Measurements from ENCODE around the gene ZC3H7A. TPM values are rescaled to one million over a fixed set of nuclear protein-coding genes. Genes with fewer than 3 reads are reported as not detected.
"Not testable (repeated sequence)": the region's sequence is repeated elsewhere in the genome, so short reads cannot be mapped to it uniquely, and the experiment has no call there.

The ZC3H7A gene
- total RNA-seq, 4 donors from 2014 or later: 32.7 to 65.8 (median 41.9) TPM

DNA sequence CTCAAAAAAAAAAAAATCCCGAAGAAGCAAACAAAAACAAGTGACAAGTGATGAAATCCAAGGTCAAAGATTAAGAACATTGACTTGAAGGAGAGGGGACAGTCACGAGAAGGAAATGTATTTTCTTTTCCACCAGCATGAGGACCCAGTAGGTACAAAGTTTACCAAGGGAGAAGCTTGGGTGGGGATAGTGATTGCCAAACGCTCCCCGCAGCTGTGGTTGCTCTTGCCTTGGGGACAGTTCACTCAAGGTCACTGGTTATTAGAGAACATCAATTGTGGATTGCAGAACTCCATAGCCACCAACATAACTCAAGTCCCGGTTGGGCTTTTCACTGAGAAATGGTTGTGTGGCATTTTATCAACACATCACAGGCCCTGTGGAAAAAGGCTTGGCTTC lies 27.3 kb upstream of the ZC3H7A start:
- no peak overlapping the region for H3K4me3 ChIP-seq
- peak overlapping the region; percentile 59 for H3K27ac ChIP-seq
- no peaks in the 10 kb centered on the region for H3K27me3 ChIP-seq
- peaks cover 9% of the 10 kb centered on the region for H3K4me1 ChIP-seq
- H3K9me3 ChIP-seq: no peaks in the 10 kb centered on the region
- no peak for TF ChIP-seq EP300 (IDR thresholded peaks at IDR 0.05)
- peak in 2 of 3 donors; percentile 74 to 86 for TF ChIP-seq POLR2AphosphoS5 (IDR thresholded peaks at IDR 0.05)
- peak in 1 of 2 donors; percentile 73 for DNase-seq (ENCODE audit: low spot score in 2 of 2)
- H3K36me3 ChIP-seq: no peaks in the 10 kb centered on the region
- 32% methylated on average over 5 of the region's 5 CpGs for WGBS

GRCh38 chr16:11823645-11824044 lies 26.6 kb upstream of the ZC3H7A start:
- DNase-seq (ENCODE audit: low spot score in 2 of 2); H3K4me1 ChIP-seq; H3K27me3 ChIP-seq; H3K36me3 ChIP-seq; H3K4me3 ChIP-seq; H3K9me3 ChIP-seq: not testable (repeated sequence)
- peak overlapping the region; percentile 59 for H3K27ac ChIP-seq
- WGBS: 93% methylated on average over 5 of the region's 5 CpGs

DNA sequence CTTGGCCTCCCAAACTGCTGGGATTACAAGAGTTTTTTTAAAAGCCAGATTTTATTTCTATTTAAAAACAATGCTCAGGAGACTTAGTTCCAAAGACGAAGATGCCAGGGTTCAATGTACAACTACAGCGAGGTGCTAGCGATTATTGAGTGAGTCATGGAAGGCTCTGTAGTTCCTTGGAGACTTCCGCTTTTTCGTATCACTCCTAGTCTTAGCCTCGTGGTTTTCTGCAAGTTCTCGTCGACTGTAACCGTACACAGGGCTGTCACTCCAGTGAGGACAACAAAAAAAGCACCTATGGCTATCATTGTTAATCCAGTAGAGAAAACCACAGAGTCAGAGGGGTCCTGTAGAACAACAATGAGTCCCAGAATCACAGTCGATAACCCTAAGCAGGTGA lies 22.7 kb upstream of the ZC3H7A start:
- DNase-seq (ENCODE audit: low spot score in 2 of 2): no peak

GRCh38 chr16:11818970-11819369 lies 21.9 kb upstream of the ZC3H7A start:
- H3K4me3 ChIP-seq; H3K27ac ChIP-seq; H3K36me3 ChIP-seq; H3K4me1 ChIP-seq; H3K27me3 ChIP-seq; DNase-seq (ENCODE audit: low spot score in 2 of 2); H3K9me3 ChIP-seq: not testable (repeated sequence)
- 95% methylated on average over 13 of the region's 13 CpGs for WGBS

More for the DNA sequence above, 22.7 kb upstream of the ZC3H7A start:
- H3K4me3 ChIP-seq: no peak overlapping the region
- TF ChIP-seq POLR2A (IDR thresholded peaks at IDR 0.05) (no peak), POLR2AphosphoS5 (IDR thresholded peaks at IDR 0.05) (no peak), CTCF (IDR thresholded peaks at IDR 0.05) (no peak), EP300 (IDR thresholded peaks at IDR 0.05) (no peak)
- no peaks in the 10 kb centered on the region for H3K36me3 ChIP-seq
- no peaks in the 10 kb centered on the region for H3K27me3 ChIP-seq
- no peaks in the 10 kb centered on the region for H3K9me3 ChIP-seq
- peaks cover 5% of the 10 kb centered on the region for H3K4me1 ChIP-seq
- 83% methylated on average over 10 of the region's 10 CpGs for WGBS
- H3K27ac ChIP-seq: no peak overlapping the region

DNA sequence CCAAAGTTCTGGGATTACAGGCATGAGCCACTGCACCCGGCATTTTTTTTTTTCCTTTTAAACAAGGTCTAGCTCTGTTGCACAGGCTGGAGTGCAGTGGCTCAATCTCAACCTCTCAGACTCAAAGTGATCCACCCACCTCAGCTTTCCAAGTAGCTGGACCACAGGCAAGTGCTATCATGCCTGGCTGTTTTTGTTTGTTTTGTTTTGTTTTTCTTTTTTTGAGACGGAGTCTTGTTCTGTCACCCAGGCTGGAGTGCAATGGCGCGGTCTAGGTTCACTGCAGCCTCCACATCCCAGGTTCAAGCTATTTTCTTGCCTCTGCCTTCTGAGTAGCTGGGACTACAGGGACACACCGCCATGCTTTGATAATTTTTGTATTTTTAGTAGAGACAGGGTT lies 19.1 kb upstream of the ZC3H7A start:
- WGBS: 64% methylated on average over 5 of the region's 5 CpGs
- H3K4me1 ChIP-seq: peaks cover 3% of the 10 kb centered on the region
- H3K9me3 ChIP-seq: no peaks in the 10 kb centered on the region
- H3K36me3 ChIP-seq: no peaks in the 10 kb centered on the region
- H3K4me3 ChIP-seq: no peak overlapping the region
- DNase-seq (ENCODE audit: low spot score in 2 of 2): no peak
- H3K27ac ChIP-seq: no peak overlapping the region
- TF ChIP-seq POLR2A (IDR thresholded peaks at IDR 0.05) (no peak), POLR2AphosphoS5 (IDR thresholded peaks at IDR 0.05) (no peak), CTCF (IDR thresholded peaks at IDR 0.05) (no peak)
- no peaks in the 10 kb centered on the region for H3K27me3 ChIP-seq

GRCh38 chr16:11814800-11815199 lies 17.7 kb upstream of the ZC3H7A start:
- DNase-seq (ENCODE audit: low spot score in 2 of 2); H3K27ac ChIP-seq; H3K36me3 ChIP-seq; H3K4me1 ChIP-seq; H3K9me3 ChIP-seq; H3K27me3 ChIP-seq; H3K4me3 ChIP-seq: not testable (repeated sequence)
- WGBS: 87% methylated on average over 4 of the region's 4 CpGs

DNA sequence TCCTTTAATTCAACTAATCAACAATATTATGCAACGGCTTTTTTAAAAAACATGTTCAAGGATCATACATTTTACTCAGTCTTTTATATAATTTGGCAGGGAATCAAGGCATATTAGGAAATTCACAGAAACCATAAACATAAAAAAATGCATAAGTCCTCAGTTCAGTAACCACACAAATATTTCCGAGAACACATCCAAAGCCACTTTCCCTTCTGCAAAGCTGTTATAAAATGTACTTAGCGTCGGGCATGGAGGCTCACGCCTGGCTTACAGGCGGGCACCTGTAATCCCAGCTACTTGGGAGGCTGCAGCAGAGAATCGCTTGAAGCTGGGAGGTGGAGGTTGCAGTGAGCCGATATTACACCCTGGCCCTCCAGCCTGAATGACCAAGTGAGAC lies 9.7 kb upstream of the ZC3H7A start:
- no peak overlapping the region for H3K27ac ChIP-seq
- WGBS: 35% methylated on average over 8 of the region's 8 CpGs
- TF ChIP-seq POLR2AphosphoS5 (IDR thresholded peaks at IDR 0.05) (no peak), EP300 (IDR thresholded peaks at IDR 0.05) (no peak), CTCF (IDR thresholded peaks at IDR 0.05) (no peak), POLR2A (IDR thresholded peaks at IDR 0.05) (no peak)
- H3K27me3 ChIP-seq: no peaks in the 10 kb centered on the region
- H3K4me1 ChIP-seq: no peaks in the 10 kb centered on the region
- no peaks in the 10 kb centered on the region for H3K9me3 ChIP-seq
- no peak for DNase-seq (ENCODE audit: low spot score in 2 of 2)
- no peak overlapping the region for H3K4me3 ChIP-seq
- no peaks in the 10 kb centered on the region for H3K36me3 ChIP-seq

Data from suprapubic skin (tissue), 4 donors.